Measurements from ENCODE around the gene SNX18.

SNX18 gene

DNA sequence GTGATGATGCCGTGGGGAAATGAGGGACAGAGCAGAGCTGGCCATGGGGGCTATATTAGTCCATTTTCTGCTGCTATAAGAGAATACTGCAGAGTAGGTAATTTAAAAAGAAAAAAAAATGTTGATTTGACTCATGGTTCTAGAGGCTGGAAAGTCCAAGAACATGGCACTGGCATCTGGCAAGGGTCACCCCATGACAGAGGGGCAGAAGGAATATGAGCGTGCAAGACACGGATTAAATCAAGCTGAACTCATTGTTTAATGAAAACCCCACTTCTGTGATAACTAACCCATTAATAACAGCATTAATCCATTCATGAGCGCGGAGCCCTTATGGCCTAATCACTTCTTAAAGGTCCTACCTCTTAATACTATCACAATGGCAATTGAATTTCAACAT is 68.8 kb downstream of the SNX18 start:
- no peak for DNase-seq

- DNase-seq = no peak
Observed at GRCh38 chr5:54589786-54590185, 72.2 kb downstream of the SNX18 start.

DNA sequence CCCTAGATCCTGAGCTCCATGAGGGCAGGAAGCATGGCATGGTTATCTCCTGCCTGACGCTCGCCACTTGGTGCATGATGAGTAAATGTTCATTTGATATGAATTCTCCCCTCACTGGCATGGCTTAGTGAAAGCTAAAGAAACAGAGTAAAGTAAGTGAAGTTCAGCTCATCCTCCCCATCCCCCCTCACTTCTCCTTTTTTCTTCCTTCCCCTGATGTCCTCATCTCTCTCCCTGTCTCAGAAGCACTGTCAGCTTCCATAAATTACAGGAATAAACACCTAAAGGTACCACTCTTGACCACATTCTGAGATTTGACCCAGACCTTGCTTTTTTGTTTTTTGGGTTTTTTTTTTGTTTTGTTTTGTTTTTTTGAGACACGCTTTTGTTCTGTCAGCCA is 73.3 kb downstream of the SNX18 start:
- no peak for DNase-seq

- no peak for DNase-seq
Observed at GRCh38 chr5:54593779-54594178, 76.2 kb downstream of the SNX18 start.

- DNase-seq = no peak
Observed at GRCh38 chr5:54594181-54594580, 76.6 kb downstream of the SNX18 start.

DNA sequence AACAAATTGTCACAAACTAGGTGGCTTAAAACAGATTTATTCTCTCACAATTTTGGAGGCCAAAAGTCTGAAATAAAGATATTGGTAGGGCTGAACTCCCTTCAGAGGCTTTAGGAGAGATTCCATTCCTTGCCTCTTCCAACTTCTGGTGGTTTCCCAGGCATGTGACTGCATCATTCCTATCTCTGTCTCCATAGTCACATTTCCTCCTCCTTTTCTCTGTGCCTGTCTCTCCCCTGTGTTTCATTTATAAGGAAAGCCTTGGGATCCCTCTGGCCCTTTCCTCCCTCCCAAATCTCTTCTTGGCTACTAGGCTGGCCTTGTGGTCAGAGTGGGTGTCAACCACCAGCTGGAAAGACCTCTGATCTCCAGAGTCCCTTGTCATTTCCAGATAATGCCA is 78.2 kb downstream of the SNX18 start:
- DNase-seq = no peak
